GM20000 (cell line): ENCODE measurements around the gene ATP9B.
A peak's percentile ranks its signal among the peaks of the same experiment; 100 is the strongest.
"Not testable (repeated sequence)": the region's sequence is repeated elsewhere in the genome, so short reads cannot be mapped to it uniquely, and the experiment has no call there.

Experiments used
- DNase-seq: peaks from one replicate; pipeline ENCODE4 v3.0.0; 2012; ENCODE audit warnings: low spot score
- CTCF ChIP-seq: IDR thresholded peaks from 2 replicates; pipeline ENCODE4 v1.5.1; 2012; ENCODE audit warnings: mild to moderate bottlenecking, control low read depth; ENCODE audit errors: extremely low read depth, missing control alignments

Gene ATP9B

GRCh38 chr18:79071037-79071436 lies 1.8 kb downstream of the ATP9B start:
- DNase-seq: peak; percentile 53
- no peak for TF ChIP-seq CTCF

GRCh38 chr18:79071503-79072210 lies 2.5 kb downstream of the ATP9B start:
- TF ChIP-seq CTCF: no peak
- DNase-seq: no peak

GRCh38 chr18:79072655-79073054 lies 3.5 kb downstream of the ATP9B start:
- DNase-seq: not testable (repeated sequence)

- DNase-seq: no peak
Measured at GRCh38 chr18:79077181-79077580, 8.0 kb downstream of the ATP9B start.

GRCh38 chr18:79078791-79079190 lies 9.6 kb downstream of the ATP9B start:
- DNase-seq: not testable (repeated sequence)

More at GRCh38 chr18:79077181-79077580, 8.0 kb downstream of the ATP9B start:
- TF ChIP-seq CTCF: no peak

GRCh38 chr18:79092874-79093273 lies 23.7 kb downstream of the ATP9B start:
- no peak for DNase-seq
- TF ChIP-seq CTCF: no peak

GRCh38 chr18:79093986-79094385 lies 24.8 kb downstream of the ATP9B start:
- TF ChIP-seq CTCF: no peak
- DNase-seq: no peak

GRCh38 chr18:79095216-79095615 lies 26.0 kb downstream of the ATP9B start:
- no peak for TF ChIP-seq CTCF
- DNase-seq: no peak

GRCh38 chr18:79100944-79101343 lies 31.8 kb downstream of the ATP9B start:
- no peak for DNase-seq
- no peak for TF ChIP-seq CTCF
